HFFc6 (cell line): ENCODE results near the gene GAB2. TPM values are rescaled to one million over a fixed set of nuclear protein-coding genes. Genes with fewer than 3 reads are reported as not detected.
A peak's percentile ranks its signal among the peaks of the same experiment; 100 is the strongest.

Source experiments
- DNase-seq: peaks from one replicate; pipeline ENCODE4 v3.0.0-alpha.2; 2018
- H3K27ac Mint-ChIP-seq: 2 replicates; pipeline ENCODE4 v1.8.0; 2020; ENCODE audit warnings: mild to moderate bottlenecking, mixed read lengths
- H3K27me3 Mint-ChIP-seq: 2 replicates; pipeline ENCODE4 v1.8.0; 2021; ENCODE audit warnings: mild to moderate bottlenecking, moderate library complexity, mixed read lengths; ENCODE audit not compliant: insufficient read depth
- H3K36me3 Mint-ChIP-seq: 2 replicates; pipeline ENCODE4 v1.8.0; 2021; ENCODE audit warnings: low read depth, mixed read lengths
- H3K4me1 Mint-ChIP-seq: 2 replicates; pipeline ENCODE4 v1.8.0; 2020; ENCODE audit warnings: low read depth, mixed read lengths
- H3K4me3 Mint-ChIP-seq: 2 replicates; pipeline ENCODE4 v1.8.0; 2020; ENCODE audit warnings: mild to moderate bottlenecking, moderate library complexity, mixed read lengths
- H3K9me3 Mint-ChIP-seq: 2 replicates; pipeline ENCODE4 v1.8.0; 2020; ENCODE audit warnings: mild to moderate bottlenecking, mixed read lengths
- CTCF ChIP-seq: fragments of 200-600 bp; sonication (generic); IDR thresholded peaks from 2 replicates; pipeline ENCODE4 v1.5.0; 2021; ENCODE audit warnings: antibody characterized with exemption, mild to moderate bottlenecking
- total RNA-seq, 6 experiments: library from RNA; stranded (reverse); fragmentation: NEBNext Ultra II Directional; extraction: Animal tissue kit (Norgen Biotek cat#: 25700); gene quantifications; 2 replicates in 1 of 6; 3 replicates in 5 of 6; pipeline ENCODE4 v1.2.3, GENCODE V29; 2021

The GAB2 gene
- total RNA-seq, 6 experiments from 2014 or later = 8.4 to 12.1 (median 9.9) TPM

- H3K9me3 Mint-ChIP-seq = no peaks in the 10 kb centered on the region
- no peak overlapping the region for H3K4me3 Mint-ChIP-seq
- H3K36me3 Mint-ChIP-seq = no peaks in the 10 kb centered on the region
- TF ChIP-seq CTCF = no peak
- peaks cover 40% of the 10 kb centered on the region for H3K4me1 Mint-ChIP-seq
- DNase-seq = no peak
- H3K27ac Mint-ChIP-seq = no peak overlapping the region
- H3K27me3 Mint-ChIP-seq = no peaks in the 10 kb centered on the region; the same call in 1 of the 2 replicates
Measured at GRCh38 chr11:78257654-78258053, 160.0 kb downstream of the GAB2 start.

GRCh38 chr11:78256962-78257361, 160.7 kb downstream of the GAB2 start:
- Mint-ChIP-seq H3K36me3 (no peaks in the 10 kb centered on the region), H3K4me3 (no peak overlapping the region), H3K9me3 (no peaks in the 10 kb centered on the region), H3K4me1 (peaks cover 40% of the 10 kb centered on the region), H3K27me3 (no peaks in the 10 kb centered on the region; the same call in 1 of the 2 replicates), H3K27ac (peak overlapping the region; percentile 8)
- peak; percentile 62 for DNase-seq
- no peak for TF ChIP-seq CTCF

GRCh38 chr11:78255919-78256318, 161.7 kb downstream of the GAB2 start:
- no peak for TF ChIP-seq CTCF
- Mint-ChIP-seq H3K9me3 (no peaks in the 10 kb centered on the region), H3K36me3 (no peaks in the 10 kb centered on the region), H3K27me3 (no peaks in the 10 kb centered on the region; the same call in 1 of the 2 replicates), H3K4me1 (peaks cover 49% of the 10 kb centered on the region), H3K4me3 (no peak overlapping the region), H3K27ac (no peak overlapping the region)
- no peak for DNase-seq

- Mint-ChIP-seq H3K27me3 (no peaks in the 10 kb centered on the region; the same call in 1 of the 2 replicates), H3K4me1 (peaks cover 54% of the 10 kb centered on the region), H3K27ac (no peak overlapping the region), H3K4me3 (no peak overlapping the region), H3K9me3 (no peaks in the 10 kb centered on the region), H3K36me3 (no peaks in the 10 kb centered on the region)
- DNase-seq = no peak
- TF ChIP-seq CTCF = no peak
Measured at GRCh38 chr11:78254268-78254667, 163.4 kb downstream of the GAB2 start.

GRCh38 chr11:78253797-78254196, 163.8 kb downstream of the GAB2 start:
- TF ChIP-seq CTCF = no peak
- H3K27ac Mint-ChIP-seq = no peak overlapping the region
- DNase-seq = peak; percentile 16
- H3K36me3 Mint-ChIP-seq = no peaks in the 10 kb centered on the region
- no peak overlapping the region for H3K4me3 Mint-ChIP-seq
- peaks cover 58% of the 10 kb centered on the region for H3K4me1 Mint-ChIP-seq
- no peaks in the 10 kb centered on the region for H3K9me3 Mint-ChIP-seq
- H3K27me3 Mint-ChIP-seq = no peaks in the 10 kb centered on the region; the same call in 1 of the 2 replicates
